Daoy (cell line): ENCODE data around the gene SLC25A26. TPM values are rescaled to one million over a fixed set of nuclear protein-coding genes. Genes with fewer than 3 reads are reported as not detected.

ENCODE experiments used
- DNase-seq: peaks from one replicate; pipeline ENCODE4 v3.0.0-alpha.2; 2015; ENCODE audit warnings: low read depth
- total RNA-seq: library from RNA; depleted of rRNA; stranded (reverse); fragments of >200 nt; shearing (Covaris generic); gene quantifications from 2 replicates; pipeline ENCODE4 v1.2.3, GENCODE V29; 2014

SLC25A26 gene
- total RNA-seq, 1 experiment from 2014 or later: 15.4 TPM

DNA sequence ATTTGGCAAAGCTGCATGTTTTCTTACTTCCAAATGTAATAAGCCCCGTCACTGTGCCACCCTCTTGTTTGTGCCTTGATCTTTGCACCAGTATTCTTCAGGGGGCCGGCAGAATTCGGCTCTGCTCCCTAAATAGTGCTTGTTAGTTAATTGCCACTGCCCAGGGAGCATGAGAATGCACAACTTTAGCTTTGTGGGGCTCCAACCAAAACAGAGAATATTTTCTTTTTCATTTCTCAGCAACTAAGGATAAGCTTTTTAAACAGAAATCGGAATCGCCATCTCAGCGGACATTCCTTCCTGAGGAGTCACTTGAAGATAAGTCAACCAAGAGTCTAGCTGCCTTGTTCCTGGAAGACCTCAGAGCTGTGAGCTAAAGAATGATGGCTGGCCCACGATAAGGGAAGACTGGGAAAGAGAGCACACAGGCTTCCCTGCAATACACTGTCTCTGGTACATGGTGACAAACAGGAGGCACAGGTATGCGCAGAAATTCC, 174.0 kb downstream of the SLC25A26 start:
- no peak for DNase-seq

DNA sequence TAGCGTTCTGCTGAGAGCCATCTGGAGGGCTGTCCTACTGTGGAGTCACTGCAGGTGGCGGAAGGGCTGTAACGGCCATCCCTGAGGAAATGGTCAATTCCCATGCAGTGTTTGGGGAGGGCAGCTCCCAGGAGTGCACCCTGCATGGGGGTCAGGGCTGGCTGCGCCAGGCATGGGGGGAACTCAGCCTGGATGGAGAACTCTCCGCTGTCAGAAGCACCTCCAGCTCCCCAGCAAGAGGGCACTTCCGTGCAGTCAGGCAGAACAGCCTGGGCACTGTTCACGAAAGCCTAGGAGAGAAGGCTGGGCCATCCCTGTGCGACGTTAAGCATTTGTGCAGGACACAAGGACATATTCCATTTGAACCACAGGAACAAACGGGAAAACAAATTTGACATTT, 174.8 kb downstream of the SLC25A26 start:
- no peak for DNase-seq

DNA sequence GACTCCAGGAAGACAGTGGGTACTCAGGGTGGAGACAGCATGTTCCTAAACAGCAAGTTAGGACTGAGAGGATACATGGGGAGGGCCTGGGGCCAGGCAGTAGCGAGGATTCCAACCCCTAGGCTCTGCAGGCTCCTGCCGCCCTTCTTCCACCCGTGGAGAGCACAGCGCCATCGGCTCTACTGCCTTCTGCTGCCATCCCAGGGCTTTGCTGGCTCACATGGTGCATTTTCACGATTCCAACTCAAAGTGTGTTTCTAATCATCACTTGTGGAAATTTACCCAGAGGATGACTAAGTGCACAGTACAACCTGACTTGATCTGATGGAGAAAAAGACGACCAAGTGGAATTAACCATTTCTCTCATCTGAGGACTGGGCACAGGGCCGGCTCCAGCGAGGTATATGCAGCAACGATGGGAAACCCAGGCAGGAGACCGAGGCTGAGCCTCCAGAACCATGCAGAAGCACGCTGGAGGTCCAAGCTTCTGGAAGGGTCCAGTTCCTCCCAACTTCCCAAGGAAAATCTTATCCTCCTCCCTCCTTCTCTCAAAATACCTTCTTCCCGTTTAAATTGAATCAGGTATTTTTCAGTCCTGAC, 175.5 kb downstream of the SLC25A26 start:
- DNase-seq: no peak

DNA sequence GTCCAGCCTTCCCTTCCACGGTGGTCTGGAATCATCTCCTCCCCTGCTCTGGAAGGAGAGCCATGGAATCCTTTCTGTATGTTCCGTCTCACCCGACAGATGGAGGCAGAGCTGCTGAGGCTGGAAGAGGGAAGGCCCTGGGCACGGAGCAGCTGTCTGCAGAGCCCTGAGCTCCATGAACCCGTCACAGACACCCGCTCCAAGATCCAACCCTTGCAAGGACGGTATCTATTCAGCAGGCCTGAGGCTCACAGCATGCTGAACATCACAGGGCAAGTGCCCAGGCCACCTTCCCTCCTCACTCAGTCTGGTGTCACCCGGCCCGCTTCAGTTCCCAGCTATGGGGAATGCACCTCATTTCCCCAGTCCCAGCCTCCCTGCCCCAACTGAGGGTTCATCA, 176.1 kb downstream of the SLC25A26 start:
- DNase-seq: no peak

DNA sequence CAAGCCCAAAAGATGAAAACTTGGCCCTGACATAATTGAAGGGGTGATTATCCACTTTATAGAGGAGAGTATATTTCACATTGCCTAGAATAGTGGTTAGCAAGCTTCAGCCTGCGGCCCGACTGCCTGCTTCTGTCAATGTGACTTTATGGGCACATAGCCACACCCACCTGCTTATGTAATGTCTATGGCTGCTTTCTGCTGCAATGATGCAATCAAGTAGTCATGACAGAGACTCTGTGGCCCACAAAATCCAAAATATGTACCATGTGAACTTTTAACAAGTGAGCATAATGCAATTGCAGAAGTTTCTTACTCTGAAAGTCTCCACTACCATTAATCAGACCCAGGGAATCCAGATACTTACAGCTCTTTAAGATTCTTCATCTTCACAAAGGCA, 176.9 kb downstream of the SLC25A26 start:
- no peak for DNase-seq

DNA sequence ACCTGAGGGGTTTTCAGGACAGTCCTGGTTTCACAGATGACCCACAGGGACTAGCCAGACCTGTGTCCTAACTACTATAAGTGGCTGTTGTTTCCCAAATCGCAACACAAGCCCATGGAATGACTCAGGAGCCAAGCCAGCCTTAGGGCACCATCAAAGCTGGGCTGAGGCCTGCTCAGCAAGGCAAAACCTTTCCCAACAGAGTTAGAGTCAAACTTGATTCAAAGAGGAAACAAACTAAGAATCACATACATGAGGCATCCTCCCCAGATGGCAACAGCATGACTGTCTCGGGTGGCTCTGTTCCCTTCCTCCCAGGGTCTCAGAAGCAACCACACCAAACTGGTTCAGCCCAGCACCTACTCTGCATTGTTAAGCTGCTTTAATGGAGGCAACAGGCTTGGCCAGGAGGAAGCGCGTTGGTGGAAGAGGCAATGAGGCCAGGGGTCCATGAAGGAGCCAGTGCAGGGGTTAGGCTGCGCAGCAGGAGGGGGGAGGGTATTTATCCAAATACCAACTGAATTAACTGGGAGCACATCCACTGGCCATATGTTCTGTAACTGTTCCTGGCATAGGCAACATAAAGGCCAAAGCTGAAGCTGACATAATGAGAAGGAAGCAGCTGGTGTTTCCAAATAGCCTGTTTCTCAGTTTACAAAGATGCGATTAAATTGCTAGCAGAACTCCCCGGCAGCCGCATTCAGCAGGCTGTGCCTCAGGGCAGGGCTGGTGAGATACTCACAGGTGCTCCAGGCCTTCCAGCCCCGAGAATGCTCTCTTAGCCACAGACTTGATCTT, 177.6 kb downstream of the SLC25A26 start:
- no peak for DNase-seq

DNA sequence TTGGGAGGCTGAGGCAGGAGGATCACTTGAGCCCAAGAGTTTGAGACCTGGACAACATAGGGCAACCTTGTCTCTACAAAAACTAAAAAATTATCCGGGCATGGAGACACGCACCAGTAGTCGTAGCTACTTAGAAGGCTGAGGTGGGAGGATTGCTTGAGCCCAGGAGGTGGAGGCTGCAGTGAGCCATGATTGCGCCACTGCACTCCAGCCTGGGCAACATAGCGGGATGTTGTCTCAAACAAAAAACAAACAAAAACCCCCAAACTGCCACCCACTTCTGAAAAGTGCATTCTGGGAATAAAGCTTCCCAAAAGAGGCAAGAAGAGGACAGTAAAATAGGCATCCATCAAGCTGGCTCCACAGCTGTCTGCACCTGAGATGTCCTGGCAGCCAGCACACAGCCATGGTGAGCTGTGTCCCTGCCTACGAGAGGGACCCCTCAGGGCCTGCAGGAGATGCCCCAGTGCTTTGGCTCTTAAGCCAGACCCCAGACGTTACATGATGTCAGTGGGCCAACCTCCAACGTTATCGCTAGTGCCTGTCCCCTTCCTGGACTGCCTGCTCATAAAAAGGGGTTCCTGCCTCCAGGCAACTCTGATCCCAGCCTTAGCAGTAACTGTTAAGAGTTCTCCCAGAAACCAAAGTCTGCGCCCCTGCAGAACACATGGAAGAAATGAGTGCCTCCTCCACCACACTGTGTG, 178.9 kb downstream of the SLC25A26 start:
- DNase-seq: no peak

DNA sequence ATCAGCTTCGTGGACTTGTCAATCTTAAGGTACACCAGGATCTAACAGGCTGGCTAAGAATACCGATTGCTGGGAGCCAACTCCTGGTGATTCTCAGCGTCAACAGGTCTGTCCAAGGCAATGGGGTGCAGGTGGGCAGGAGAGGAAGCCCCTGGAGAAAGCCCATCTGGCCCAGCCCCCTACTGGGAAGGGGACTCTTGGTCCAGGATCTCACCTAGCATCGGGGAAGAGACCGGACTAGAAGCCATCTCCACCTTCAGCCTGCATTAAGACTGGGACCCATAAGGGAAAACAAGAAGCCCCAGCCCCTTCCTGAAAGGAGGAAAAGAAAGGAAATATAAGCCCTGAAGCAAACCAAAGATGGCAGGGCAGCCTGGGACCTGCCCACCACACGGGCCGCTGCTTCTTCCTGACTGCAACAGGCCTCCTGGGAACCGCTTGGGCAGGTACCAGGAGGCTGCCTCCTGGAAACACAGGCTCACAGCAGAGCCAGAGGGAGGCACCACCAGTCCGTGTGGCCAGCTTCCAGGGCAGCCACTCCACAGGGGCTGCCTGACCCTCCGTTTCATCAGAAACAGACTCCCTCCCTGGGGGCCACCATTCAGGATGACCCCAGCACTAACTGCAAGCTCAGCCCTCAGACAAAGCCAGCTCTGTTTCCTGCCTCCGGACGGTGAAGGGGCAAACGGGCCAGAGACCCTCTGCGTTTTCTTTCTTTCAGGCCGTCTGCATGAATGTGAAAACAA, 179.8 kb downstream of the SLC25A26 start:
- DNase-seq: no peak

DNA sequence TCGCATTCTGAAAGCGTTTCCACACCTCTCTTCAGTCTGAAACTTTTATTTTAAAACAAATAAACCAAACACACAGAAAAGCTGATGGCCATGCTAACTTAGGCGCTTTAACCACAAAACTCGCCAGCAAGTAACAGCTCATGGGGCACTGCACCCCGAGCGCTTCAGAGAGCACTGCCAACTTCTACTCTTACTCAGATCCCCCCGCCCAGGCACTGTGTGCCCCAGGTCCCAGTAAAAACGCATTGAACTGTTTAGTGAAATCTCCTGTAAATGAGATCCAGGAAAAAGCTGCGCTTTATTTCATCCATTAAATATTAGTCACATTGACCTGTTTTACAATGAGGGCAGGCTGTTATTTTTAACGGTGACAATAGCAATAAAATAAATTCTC, 180.4 kb downstream of the SLC25A26 start:
- DNase-seq: no peak

DNA sequence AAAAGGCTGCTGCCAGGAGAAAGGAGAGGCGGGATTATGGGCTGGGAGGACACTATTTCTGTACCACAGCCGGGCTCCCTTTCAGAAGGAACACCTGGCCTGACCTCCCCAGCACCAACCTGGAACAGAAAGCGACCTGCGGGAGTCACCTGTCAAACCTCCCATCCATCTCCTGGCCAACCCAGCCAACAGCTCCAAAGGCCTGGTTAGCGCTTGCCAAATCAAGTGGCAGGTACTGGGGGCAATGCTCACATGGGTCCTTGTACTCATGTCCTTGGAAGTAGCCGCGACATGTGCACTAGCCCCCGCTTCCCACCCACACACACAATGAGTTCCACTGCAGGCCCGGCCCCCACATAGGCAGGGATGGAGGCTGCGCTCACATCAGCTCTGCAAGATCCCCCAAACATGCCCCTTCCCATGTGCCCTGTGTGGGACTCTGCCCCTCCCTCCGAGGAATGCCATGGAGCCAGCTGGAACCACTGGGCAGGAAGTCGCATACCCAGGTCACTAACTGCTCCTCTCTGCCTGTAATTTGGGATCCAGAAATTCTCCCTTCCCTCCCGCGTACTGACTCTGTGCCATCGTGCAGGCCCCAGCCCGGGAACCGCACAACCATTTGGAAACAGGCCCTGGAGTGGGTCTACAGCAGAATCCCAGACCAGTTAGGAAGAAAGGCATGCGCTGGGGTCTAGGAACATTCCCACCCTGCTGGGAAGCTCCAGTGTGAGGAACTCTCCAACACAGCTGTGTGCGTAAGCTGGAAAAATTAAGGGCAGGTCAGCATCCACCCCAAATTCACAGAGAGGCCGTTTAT, 181.1 kb downstream of the SLC25A26 start:
- no peak for DNase-seq

DNA sequence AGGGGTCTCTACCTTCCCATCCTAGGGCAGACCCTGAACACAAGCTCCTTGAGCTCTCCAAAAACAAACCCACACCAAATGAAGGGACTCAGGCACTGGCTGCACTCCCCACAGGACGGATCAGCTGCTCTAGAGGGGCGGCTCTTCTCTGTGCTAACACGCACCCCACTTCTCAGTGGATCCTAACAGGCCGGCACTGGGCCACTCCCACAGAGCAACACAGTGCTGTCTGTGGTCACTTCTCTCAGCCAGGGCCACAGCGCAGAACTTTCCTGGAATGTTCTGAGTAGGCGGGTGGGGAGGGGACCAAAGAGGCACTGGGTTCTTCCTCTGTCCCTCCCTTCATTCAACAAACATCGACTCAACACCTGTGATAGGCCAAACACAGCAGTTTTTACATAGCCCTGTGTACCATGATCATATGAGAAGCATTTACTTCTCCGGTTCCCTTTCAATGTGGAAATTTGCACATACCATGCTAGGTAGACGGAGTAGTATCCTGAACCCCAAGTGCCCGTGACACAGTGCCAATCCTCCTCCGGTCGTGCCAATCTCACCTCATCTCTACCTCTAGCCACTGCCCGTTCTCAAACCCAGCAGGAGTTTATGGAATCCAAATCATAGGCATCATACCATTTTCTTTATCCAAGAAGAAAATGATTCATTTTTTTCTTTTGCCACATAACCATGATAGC, 181.9 kb downstream of the SLC25A26 start:
- no peak for DNase-seq

DNA sequence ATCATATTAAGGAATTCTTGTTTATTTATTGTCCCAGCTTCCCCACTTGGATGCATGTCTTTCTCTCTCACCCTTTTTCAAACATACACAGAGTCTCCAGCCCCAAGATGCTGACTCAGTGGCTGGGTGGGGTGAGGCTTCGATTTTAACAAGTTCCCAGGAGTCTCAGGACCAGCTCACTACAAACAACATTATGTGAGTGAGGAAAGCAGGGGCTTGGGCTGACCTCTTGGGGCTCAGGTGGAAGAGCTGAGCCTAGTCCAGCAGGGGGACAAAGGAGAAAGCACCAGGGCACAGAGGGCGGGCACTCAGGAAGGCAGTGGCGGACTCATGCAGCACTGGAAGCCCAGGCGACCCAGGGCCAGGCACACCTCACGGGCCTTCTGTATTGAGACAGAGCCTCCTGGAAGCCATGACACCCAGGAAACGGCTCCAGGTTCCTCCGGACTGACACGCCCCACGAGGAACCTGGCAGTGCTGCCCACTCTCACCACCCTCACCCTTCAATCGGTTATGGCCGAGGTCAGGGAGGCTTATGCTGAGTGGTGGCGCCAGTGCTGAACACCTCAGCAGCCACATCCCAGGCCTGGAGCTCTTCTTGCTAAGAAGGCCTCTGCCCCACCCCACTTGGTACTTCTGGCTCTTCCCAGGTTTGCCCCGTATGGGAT, 182.7 kb downstream of the SLC25A26 start:
- DNase-seq: no peak

DNA sequence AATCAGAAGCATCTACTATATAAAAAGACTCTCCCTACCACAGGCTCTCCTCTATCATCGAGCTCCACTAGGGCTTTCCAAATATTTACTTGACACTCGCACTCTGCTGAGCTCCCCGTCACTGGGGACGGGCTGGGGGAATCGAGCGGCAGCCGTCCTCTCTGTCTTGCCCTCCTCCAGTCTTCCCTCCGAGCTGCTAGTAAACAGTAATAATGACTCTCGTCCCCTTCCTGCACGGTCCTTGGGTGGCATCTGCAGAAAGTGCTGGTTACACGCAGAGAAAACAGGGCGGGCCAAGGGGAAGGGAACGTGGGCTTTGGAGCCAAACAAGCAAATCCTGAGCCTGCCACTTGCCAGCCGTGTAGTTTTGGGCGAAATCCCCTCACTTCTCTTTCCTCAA, 183.4 kb downstream of the SLC25A26 start:
- no peak for DNase-seq

DNA sequence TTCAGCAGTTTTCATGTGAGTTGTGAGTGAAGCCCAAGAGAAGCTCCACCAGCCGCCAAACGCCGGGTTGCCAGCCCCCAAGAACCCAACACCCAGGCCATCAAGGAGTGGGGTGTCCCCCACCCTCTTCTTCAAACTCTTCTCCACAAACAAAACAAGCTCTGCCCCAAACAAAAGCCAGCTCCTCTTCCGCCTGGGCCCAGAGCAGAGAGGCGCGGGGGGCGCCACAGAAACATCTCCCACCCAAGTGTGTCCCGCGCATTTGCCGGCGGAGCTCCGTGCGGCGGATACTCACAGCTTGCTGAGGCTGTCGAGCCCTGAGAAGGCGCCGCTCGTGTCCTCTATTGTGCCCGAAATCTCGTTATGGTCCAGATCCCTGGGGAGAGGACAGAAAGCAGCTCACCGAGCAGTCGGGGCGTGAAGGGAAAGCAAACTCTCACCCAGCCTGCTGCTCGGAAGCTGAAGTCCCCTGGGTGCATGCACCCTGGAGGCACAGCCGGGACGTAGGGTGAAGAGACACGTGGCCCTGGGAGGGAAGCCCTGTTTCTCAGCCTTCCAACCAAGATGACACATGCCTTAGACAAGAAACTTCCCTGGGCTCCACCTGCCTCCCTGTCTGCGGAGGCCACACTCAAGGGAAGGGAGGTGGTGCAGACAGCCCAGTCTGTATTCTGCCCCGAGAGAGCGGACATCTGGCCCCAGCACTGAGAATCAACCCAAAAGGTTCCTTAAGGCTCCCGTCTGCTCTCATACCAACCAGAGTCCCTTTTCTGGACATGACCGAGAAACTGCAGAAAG, 184.3 kb downstream of the SLC25A26 start:
- DNase-seq: no peak

DNA sequence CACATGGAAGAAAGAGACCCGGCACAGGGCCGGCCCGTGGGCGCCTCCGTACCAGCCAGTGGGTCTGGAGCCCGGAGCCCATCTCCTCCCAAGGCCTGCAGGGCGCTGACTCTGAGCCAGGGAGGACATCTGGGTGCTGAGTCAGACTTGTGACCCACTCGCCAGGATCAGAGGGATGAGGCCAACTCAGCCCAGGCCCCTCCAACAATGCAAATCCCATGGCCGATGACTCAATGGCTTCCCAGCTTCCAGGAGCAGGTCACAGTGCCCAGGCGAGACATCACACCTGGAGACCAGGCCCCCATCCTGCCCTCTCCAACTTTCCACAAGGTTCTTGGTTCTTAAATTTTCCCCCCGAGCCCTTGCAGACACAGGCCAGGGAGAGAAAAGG, 184.9 kb downstream of the SLC25A26 start:
- DNase-seq: peak; percentile 68

DNA sequence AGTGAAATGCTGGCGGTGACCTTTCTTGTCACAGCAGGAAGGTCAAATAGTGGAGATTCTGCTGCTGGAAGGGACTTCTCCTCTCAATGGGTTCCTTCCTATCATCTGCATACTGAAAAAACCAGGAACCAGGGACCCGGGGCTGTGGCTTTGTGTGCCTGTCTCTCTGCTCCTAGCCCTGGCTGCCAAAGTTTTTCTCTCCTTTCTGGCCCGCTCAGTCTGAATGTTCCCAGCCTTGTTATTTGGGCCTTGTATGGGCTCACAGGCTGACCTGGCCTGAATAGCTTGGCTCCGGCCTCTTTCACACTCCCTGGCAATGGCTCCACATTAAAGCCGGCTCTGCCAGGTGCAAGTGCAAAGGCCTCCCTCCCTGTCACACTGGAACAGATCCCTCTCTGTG, 185.4 kb downstream of the SLC25A26 start:
- no peak for DNase-seq

DNA sequence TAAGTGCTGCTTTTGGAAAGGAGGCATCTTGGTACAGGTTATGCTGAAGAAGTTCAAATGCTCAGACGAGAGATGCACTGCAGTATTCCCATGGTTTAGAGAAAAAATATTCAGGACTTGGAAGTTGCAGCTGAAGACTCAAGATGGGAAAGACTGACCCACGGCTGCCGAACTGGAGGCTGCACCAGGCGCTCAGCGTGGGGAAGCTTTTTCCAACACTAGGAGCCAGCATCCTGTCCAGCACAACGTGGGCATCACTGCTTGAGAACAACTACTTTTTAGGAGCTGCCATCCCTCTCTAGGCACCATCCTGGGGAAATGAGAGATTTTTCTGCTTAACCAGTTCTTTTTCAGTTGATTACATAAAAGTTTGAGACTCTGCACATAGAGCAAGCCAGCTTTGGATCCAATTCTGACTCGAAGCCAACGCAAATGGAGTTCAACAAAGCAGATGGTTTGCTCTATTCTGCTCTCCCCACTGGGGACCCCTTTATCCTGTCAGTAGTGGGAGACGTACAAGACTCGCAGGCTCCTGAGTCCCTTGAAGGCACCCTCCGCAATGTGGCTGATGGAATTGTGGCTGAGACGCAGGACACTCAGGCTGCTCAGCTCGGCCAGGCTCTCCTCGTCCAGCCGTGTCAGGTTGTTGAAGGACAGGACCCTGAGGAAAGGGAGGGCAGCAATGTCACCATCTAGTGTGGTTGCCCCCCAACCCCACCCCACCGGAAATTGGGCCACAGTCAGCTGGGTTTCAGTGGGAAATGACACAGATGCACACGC, 186.2 kb downstream of the SLC25A26 start:
- DNase-seq: no peak

DNA sequence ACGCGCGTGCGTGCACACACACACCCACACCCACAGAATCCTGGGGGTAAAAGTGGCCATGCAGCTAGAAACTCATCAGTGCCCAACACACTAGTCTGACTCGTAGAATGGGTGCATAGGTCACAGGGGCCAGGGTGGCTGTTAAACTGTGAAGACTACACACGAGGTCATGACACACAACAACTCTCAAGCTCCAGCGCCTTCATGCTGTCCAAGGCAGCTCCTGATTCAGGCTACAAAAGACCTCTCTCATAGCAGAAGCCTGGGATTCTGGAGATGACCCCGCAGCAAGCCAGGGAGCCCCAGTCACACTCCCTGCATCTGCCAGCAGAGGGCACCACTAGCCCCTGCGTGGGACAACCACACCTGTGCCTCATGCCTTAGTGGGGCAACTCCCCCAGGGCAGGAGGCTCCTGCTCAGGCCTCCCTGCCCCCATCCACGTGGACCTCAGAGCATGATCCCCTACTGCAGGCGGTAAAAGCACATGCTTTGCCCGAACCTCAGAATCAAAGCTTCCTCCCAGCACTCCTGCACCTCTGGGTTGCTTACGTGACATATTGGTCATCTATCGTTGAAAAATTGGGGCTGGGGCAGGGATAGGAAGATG, 186.9 kb downstream of the SLC25A26 start:
- peak; percentile 64 for DNase-seq
